ENCODE results near the gene UBE2E3. TPM values are rescaled to one million over a fixed set of nuclear protein-coding genes. Genes with fewer than 3 reads are reported as not detected.

Gene UBE2E3
- total RNA-seq, 4 donors from 2014 or later: 61.2 to 114 (median 82.3) TPM

DNA sequence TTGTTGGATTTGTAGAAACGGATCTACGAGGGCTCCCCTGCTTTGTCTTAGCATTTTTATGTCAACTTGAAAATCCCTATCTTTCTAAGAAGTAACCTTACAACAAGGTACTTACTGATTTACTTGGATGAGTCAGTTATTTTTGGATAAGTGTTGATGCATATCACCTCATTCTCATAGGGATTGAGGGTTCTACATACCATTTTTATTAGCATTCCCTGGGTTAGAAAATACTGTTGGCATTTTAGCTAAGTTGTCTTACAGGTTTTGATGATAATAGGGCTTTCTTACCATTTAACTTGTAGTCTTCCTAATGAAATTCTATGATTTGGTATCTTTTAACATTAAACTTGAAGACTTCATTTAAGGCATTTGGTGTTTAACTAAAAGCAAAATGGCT lies 125.2 kb downstream of the UBE2E3 start:
- TF ChIP-seq, protein P1, sequence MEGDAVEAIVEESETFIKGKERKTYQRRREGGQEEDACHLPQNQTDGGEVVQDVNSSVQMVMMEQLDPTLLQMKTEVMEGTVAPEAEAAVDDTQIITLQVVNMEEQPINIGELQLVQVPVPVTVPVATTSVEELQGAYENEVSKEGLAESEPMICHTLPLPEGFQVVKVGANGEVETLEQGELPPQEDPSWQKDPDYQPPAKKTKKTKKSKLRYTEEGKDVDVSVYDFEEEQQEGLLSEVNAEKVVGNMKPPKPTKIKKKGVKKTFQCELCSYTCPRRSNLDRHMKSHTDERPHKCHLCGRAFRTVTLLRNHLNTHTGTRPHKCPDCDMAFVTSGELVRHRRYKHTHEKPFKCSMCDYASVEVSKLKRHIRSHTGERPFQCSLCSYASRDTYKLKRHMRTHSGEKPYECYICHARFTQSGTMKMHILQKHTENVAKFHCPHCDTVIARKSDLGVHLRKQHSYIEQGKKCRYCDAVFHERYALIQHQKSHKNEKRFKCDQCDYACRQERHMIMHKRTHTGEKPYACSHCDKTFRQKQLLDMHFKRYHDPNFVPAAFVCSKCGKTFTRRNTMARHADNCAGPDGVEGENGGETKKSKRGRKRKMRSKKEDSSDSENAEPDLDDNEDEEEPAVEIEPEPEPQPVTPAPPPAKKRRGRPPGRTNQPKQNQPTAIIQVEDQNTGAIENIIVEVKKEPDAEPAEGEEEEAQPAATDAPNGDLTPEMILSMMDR (IDR thresholded peaks at IDR 0.05; ENCODE audit: low read depth): no peak

GRCh38 chr2:181106229-181106628 lies 125.8 kb downstream of the UBE2E3 start:
- TF ChIP-seq, protein P1 (IDR thresholded peaks at IDR 0.05; ENCODE audit: low read depth): no peak

DNA sequence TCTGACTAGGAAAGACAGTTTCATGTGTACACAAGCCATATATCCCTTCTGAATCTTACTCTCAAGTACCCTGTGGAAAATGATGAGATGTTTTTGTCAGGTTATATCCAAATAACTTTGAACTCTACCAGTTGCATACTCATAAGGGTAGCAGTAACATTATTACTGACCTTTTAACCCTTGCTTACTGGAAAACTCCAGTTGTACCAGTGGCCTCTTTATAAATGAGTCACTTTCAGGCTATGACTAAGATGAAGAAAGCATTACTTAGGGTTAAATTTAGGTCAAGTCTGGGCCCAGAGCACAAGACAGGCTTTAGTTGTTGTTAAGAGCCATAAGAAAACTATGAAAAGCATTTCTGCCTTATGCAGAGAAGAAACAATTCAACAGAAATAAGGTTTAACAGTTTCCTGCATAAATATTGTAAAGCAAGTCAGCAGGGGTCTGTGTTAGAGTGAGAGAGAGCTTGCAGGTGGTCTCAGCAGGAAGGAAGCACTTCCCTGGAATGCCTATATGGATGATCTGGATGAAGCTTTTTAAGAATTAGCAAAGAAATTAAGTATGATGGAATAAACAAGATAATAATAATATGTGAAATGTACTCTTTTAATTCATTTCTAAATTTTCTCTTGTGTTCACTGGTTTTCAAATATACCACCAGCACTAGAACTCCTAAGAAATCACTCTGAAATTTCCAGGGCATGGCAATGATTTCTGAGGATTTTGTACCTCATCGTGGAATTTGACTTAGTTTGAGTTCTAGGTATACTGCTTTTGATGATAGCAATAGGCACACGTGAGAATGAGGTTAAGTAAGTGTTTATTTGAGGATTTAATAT lies 126.6 kb downstream of the UBE2E3 start:
- TF ChIP-seq, protein P1 (IDR thresholded peaks at IDR 0.05; ENCODE audit: low read depth): no peak

DNA sequence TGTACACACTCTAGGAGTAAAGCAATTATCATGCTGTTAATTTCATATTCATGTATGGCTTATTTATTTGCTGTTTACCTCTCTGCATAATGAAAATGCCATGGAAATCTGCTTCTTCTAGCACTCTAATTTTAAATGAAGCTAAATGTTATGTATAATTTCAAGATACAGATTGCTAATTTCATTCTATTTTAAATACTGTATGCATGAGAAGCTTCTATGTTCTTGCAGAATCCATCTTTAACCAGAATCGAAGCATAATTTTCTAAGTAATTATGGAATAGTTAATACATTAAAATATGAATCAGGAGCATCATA lies 127.2 kb downstream of the UBE2E3 start:
- TF ChIP-seq, protein P1 (IDR thresholded peaks at IDR 0.05; ENCODE audit: low read depth): no peak

- TF ChIP-seq, protein P1 (IDR thresholded peaks at IDR 0.05; ENCODE audit: low read depth): no peak
Measured at GRCh38 chr2:181111059-181111458, 130.7 kb downstream of the UBE2E3 start.

- TF ChIP-seq, protein P1 (IDR thresholded peaks at IDR 0.05; ENCODE audit: low read depth): no peak
Measured at GRCh38 chr2:181112916-181113315, 132.5 kb downstream of the UBE2E3 start.

All from subcutaneous adipose tissue (tissue), 4 donors.